ENCODE measurements around the gene APBA2.

GRCh38 chr15:28979208-28979841 is 93.6 kb downstream of the APBA2 start:
- TF ChIP-seq GATA2 (IDR thresholded peaks at IDR 0.05; ENCODE audit: low read depth, low read length) (no peak), GATA3 (IDR thresholded peaks at IDR 0.05; ENCODE audit: low read depth, low read length) (no peak)

All from SH-SY5Y (cell line).